Measurements from ENCODE around the gene WDR3.

DNA sequence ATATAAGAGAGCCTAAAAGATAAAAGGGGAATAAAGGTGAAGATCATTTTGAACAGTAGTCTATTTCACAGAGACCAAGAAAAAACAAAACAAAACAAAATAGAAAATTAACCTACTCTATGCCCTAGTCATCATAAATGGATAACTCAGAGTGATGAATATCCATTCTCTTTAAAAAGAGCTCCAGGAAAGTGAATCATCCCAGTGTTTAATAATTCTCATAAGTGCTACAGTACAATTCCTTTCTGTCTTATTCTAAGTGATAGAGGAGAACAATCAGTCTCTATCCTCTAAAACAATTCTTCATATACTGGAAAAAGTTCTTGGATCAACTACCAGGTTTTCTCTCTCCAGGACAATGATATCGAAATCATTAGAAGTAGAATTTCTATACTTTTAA lies 45.9 kb upstream of the WDR3 start:
- TF ChIP-seq, protein P1, sequence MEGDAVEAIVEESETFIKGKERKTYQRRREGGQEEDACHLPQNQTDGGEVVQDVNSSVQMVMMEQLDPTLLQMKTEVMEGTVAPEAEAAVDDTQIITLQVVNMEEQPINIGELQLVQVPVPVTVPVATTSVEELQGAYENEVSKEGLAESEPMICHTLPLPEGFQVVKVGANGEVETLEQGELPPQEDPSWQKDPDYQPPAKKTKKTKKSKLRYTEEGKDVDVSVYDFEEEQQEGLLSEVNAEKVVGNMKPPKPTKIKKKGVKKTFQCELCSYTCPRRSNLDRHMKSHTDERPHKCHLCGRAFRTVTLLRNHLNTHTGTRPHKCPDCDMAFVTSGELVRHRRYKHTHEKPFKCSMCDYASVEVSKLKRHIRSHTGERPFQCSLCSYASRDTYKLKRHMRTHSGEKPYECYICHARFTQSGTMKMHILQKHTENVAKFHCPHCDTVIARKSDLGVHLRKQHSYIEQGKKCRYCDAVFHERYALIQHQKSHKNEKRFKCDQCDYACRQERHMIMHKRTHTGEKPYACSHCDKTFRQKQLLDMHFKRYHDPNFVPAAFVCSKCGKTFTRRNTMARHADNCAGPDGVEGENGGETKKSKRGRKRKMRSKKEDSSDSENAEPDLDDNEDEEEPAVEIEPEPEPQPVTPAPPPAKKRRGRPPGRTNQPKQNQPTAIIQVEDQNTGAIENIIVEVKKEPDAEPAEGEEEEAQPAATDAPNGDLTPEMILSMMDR (IDR thresholded peaks at IDR 0.05): no peak
- TF ChIP-seq POLR2A (IDR thresholded peaks at IDR 0.05): no peak

All from breast epithelium (tissue), 3 donors.